HL-60/S4 treated with retinoic acid at 250 ng/mL for 4 days and 3 days (cell line): ENCODE results near the gene NCOA3.

Source experiments
- in situ Hi-C: fragments of 300-500 bp; cut with MboI; formaldehyde crosslinking; loops from 2 replicates; pipeline ENCODE4 v1.7.0; 2022; ENCODE audit warnings: low sequenced_read_pairs

The NCOA3 gene

GRCh38 chr20:47696856-47697255, 195.2 kb downstream of the NCOA3 start:
- in situ Hi-C loops, result no loop called here

- in situ Hi-C loops, result no loop called here
Observed at GRCh38 chr20:47698142-47698541, 196.5 kb downstream of the NCOA3 start.

DNA sequence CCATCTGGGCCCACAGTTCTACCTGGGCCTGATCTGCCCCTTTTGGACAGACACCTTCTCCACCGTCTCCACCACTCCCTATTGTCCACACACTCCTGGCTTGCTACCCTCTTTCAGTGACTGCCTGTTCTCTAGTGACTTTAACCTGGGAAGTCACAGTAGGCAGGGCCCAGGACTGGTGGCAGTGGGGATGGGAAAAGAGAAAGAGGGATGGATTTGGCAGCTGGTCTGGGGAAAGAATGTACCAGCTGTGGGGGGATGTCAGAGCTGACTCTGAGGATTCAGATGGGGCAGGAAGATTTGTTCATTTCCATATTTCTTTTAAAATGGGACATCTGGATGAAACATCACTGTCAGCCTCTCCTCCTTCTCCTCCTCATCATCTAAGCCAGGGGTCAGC, 198.1 kb downstream of the NCOA3 start:
- in situ Hi-C loops, result no loop called here

DNA sequence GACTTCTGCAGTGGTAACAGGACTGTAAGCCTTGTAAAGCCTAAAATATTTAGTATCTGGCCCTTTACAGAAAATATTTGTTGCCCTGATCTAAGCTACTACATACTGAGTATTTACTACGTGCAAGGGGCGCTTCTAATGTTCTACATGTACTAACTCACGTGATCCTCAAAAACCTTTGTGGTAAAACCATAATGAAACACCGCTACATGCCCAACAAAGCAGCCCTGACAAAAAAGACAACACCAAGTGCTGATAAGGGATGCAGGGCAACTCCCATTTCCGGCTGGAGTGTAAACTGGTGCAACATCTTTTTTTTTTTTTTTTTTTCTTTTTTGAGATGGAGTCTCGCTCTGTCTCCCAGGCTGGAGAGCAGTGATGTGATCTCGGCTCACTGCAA, 198.6 kb downstream of the NCOA3 start:
- in situ Hi-C loops, result no loop called here

DNA sequence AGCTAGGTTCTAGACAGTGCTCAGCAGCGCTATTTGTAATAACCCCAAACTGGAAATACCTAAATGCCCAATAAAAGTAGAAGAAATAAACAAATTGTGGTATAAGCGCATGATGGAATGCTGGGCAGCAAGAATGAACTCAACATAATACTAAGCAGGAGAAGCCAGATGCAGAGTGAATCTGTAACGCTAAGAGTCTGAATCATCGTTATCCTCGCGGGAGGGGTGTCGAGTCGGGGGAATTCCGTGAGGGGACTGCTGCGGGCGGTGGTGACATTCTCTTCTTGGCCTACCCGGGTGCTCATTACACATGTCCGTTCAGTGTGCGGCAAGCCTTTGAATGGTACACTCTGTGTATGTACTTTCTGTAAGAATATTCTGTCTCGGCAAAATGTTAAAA, 199.9 kb downstream of the NCOA3 start:
- in situ Hi-C loops, result no loop called here

- in situ Hi-C loops, result no loop called here
Observed at GRCh38 chr20:47703748-47704147, 202.1 kb downstream of the NCOA3 start.

DNA sequence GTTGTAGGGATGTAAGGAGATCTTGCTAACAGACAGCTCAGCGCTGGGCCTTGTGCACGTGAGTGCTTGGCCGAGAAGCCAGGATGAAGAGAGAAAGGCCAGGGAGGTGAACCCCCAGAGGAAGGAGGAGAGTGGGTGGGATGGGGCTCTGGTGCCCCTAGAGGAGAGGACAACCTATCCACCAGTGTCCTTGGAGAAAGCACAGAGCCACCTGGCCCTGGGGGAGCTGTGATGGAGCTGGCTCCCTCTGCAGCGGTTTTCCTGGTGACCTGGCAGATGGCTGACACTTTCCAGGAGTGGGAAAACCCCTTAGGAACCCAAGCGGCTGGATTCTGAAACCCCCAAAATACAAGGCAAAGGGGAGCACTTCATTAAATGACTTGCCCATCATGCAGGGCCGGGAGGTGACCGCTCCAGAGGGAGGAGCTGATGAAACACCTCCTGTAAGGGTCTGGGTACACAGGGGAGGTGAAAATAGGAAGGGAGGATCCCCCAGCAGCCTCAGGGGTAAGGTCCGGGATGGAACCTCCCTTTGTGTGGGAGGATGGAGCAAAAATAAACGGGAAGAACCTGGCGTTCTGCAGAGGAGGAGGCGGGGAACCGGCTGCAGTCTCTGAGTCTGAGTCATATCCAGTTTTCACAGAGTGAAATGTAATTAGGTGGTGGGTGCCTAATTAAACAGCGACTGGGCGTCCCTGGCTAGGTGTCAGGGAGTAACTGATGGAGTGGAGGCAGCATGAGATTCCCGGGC, 203.2 kb downstream of the NCOA3 start:
- in situ Hi-C loops, result no loop called here

GRCh38 chr20:47705497-47705856, 203.8 kb downstream of the NCOA3 start:
- in situ Hi-C loops, result no loop called here

DNA sequence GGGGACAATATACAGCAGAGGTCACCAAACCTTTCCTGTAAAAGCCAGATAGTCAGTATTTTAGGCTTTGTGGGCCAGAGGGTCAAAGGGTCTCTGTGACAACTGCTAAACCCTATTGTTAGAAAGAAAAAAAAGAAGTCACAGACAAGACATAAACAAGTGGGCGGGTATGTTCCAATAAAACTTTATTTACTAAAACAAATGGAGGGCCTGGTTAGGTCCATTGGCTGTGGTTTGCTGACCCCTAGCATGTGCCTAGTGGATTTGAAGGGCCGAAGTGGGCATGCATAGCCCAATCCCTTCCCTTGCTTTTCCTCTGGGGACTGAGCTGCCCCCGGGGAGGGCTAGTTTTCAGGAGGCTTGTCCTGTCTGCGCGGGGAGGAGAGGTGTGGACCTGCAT, 204.7 kb downstream of the NCOA3 start:
- in situ Hi-C loops, result no loop called here
